Measurements from ENCODE around the gene POM121.
"Not testable (repeated sequence)": the region's sequence is repeated elsewhere in the genome, so short reads cannot be mapped to it uniquely, and the experiment has no call there.

The POM121 gene

DNA sequence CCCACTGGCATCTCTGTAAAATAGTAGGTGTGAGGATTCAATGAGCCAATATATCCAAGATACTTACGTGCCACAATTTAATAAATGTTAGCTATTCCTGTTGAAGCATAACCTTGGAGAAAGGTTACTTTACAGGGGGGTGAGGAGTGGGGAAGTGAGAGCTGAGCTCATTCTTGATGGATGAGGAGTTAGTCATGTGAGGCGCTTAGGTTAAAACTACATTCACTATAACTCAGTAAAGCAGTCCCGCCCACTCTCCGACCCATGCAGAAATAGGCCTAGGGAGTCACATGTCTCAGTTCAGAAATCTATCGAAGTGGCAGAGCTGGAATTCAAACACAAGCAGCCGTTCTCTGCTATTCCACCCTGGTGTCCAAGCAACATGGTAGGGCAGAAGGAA, 25.5 kb downstream of the POM121 start:
- DNase-seq = not testable (repeated sequence)

DNA sequence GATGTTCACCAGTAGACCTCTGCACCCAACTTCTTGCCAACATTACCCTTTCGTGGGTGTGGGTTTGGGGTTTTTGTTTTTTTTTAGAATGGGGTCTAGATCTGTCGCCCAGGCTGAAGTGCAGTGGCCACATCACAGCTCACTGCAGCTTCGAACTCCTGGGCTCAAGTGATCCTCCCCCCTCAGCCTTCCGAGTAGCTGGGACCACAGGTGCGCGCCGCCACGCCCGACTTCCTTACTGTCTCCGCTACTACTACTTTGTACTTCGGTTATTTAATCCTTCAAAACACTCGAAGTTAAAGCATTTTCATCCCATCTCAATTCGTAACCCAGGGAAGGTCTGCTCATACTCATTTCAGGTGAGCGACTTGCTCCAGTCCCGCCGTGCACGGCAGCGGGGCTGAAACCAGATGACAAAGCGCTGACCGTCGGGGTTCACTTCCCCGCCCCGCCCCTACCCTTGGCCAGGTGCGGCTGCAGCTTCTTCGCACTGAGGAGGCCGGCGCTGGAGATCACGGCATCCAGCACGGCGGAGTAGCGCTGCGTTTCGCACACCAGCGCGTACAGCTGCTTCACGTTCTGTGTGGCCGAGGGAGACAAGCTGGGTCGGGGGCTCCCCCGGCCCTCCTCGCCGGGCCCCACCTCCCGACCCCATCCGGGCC, 29.1 kb downstream of the POM121 start:
- DNase-seq = not testable (repeated sequence)

DNA sequence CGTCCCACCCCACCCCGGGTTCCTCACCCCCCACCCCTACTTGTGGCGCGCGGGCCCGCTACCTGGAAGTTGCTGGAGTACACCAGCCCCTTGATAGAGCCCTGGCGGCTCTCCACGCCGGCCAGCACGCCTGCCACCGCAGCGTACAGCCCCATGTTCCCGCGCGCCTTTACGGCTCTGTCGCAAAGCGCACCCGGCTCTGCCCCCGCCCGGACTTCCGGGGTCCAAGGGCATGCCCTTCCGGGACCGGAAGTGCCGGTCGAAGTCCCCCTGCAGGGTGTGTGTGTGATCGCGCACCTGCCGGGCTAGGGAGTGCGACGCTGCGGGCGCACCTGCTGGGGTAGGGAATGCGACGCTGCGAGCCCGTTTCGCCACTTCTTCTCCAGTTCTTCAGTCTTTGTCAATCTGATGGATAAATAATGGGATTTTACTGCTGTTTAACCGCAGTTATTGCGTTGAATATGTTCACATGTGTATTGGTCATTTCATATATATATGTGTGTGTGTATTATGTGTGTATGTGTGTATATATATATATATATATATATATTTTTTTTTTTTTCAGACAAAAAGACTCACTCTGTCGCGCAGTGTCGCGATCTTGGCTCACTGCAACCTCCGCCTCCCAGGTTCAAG, 29.8 kb downstream of the POM121 start:
- not testable (repeated sequence) for DNase-seq

DNA sequence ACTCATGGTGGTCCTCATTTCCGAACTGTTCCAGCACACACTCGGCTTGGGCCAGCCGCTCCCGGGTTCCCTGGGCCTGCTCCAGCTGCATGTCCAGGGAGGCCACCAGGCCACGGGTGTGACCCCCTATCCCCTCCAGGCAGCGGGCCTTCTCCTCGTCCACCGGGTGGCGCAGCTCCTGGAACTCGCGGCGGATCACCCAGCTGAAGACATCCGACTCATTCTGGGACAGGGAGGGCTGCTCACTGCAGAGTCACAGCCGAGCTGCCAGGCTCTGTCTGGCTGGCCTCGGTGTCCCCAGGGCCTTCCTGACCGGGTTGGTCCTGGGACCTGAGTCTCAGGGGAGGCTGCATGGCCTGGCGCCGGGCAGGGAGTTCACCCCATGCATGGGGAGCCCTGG, 35.1 kb downstream of the POM121 start:
- not testable (repeated sequence) for DNase-seq

DNA sequence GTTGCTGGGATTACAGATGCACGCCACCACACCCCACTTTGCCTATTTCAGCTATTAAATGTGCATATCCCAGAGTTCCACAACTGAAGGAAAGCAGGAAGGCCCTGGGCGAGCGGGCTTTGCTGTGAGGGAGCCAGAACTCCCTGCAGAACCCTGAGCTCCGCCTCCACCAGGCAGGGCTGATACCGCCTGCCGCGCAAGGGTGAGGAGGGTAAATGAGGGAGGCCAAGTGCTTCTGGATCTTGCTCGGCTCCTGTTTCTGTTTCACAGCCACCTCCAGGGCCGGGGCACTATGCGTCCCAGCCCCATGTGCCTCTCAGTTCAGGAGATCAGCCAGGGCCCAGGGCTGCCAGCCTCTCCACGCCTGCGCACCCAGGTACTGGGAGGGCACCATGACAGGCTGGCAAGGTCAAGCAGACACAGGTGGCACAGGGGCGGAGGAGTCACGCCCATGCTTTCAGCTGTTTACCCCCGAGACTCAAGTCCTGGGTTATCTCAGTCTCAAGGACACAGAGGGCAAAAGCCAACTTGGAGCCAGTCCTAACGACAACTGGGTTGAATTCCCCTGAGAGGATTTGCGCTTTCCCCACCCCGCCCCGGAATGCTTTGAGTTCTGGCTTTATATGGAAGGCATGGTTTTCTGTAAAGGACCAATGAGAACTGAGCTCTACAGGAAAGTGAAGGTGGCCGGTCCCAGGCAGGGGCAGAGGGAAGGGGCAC, 35.9 kb downstream of the POM121 start:
- DNase-seq = not testable (repeated sequence)

DNA sequence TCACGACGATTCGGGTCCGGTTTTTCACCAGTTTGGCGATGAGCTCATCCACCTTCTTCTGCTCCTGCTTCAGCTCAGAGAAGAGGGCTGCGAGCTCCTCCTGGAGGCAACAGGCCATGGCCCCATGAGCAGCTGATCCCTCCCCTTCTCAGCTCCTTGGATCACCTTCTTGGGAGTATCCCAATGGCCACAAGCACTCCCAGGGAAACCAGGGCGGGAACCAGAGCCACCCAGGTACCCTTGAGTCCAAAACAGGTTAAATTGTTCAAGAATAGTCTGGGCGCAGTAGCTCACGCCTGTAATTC, 36.4 kb downstream of the POM121 start:
- not testable (repeated sequence) for DNase-seq

DNA sequence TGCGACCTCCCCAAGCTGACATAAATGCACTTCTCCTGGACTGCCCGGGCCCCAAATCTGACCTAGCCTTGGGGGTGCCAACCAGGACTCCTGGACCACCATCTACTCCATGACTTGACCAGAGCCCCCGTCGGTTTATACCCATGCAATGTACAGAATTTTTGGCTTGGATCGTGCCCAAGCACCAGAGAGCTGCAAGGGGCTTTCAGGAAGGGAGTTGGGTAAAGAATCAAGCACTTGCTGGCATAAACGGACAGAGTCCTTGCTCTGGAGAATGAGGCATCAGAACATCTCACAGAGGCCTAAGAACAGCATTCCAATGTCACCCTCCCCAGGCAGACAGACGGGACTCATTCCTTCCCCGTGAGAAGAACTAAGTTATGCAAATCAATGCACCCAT, 38.2 kb downstream of the POM121 start:
- DNase-seq = not testable (repeated sequence)

DNA sequence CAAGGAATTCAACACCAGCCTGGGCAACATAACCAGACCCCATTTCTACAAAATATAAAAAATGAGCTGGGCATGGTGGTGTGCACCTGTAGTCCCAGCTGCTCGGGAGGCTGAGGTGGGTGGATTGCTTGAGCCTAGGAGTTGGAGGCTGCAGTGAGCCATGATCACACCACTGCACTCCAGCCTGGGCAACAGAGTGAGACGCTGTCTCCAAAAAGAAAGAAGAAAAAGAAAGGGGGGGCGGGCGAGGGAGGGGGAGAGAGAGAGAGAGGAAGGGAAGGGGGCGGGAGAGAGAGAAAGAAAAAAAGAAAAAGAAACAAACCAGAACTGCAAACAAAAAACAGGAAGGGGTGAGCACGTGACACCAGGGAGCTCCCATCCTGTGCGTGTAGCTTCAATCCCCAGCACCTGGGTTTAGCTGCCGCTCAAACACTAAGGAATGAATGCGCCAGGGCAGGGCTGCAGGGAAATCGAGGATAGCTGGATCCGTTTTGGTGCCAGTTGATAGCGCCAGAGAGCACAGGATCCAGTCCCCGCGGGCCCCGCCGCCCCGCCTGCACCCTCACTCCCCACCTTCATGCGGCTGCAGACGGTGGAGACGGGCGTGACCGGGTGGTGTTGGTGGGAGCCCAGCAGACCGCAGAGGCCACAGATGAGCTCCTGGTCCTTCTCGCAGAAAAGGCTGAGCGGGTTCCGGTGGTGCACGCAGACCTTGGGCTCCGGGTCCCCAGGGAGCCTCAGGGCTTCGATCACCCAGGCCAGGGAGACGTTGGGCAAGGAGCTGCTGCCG, 40.5 kb downstream of the POM121 start:
- DNase-seq = not testable (repeated sequence)

DNA sequence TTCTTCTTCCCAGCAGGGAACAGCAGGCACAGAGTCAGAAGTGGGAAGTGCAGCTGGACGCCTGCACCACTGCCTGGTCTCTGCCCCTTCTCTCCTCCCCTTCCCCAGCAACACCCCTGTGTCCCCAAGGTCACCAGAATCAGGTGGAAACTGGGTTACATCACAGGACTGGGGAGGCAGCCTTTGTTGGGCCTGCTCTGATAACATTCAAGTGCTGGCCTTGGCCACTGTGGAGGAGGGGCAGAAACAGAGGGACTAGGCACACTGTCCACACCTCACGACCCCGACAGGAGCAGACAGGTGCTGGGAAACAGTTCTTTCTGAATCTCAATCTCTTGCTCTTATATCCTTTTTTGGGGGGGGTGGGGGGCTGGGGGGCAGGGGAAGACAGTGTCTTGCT, 42.0 kb downstream of the POM121 start:
- DNase-seq = not testable (repeated sequence)

DNA sequence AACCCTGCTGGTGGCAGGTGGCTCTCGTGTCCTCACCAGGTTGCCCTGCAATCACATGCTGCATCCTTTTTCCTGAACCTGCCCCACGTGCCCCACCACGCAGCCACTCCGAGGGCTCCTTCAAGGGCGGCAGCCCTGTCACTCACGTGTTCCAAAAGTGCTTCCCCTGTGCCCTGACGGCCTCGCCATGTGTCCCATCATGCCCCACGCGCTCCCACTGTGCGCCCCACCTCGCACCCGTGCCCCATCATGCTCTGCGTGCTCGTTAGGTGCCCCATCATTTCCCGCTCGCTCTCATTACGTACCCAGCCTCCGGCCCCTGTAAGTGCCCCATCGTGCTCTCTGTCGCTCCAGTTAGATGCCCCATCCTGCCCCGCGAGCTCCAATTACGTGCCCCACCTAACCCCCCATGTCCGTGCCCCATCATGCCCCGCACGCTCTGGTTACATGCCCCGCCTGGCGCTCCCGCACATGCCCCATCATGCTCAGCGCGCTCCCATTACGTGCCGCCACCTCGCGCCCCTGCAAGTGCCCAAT, 44.2 kb downstream of the POM121 start, which contains the start of gene TRIM74:
Gene TRIM74 (minus strand): TSS at position 487 of the 537 bp plus-strand sequence. CDS start 3,309 bp downstream, outside the sequence.
- DNase-seq = not testable (repeated sequence)

DNA sequence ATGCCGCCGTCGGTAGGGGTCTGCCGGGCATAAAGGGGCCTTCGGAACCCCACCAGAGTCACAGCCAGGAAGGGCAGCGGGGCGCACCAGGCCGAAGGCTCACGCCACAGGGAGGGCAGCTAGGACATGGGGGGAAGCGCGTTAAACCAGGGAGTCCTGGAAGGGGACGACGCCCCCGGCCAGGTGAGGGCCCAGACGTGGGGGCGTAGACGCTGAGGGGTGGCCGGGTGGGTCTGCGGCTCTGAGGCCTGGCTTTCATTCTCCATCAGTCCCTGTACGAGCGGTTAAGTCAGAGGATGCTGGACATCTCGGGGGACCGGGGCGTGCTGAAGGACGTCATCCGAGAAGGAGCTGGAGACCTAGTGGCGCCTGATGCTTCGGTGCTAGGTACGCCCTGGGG, 44.8 kb downstream of the POM121 start:
- DNase-seq = not testable (repeated sequence)

DNA sequence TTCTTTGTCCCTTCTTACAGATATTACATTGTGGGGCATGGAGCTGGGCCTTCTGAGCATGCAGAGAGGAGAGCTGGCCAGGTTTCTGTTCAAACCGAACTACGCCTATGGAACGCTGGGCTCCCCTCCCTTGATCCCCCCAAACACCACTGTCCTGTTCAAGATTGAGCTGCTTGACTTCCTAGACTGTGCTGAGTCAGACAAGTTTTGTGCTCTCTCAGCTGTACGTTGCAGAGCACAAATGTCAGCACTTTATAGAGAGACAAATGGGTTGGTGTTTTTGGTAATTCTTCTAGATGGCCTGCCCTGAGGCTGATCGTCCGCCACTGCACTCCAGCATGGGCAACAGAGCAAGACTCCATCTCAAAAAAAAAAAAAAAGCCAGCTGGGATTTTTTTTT, 46.6 kb downstream of the POM121 start:
- not testable (repeated sequence) for DNase-seq

DNA sequence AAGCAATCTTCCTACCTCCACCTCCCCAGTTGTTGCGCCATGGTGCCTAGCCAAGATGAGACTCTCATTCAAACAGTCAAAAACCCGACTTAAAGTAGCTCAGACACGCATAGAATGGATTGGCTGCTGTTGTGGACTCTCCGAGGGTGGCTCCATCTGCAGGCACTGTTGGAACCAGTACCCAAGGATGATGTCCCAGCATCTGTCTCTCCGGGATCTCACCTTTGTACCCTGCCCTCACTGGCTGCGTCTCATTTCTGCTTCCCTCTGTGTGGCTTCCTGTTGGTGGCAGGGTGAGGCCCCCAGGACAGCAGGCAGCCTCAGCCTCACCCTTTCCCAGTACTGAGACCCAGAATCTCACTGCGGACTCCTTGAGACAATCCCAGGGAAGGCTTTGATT, 49.9 kb downstream of the POM121 start:
- not testable (repeated sequence) for DNase-seq

DNA sequence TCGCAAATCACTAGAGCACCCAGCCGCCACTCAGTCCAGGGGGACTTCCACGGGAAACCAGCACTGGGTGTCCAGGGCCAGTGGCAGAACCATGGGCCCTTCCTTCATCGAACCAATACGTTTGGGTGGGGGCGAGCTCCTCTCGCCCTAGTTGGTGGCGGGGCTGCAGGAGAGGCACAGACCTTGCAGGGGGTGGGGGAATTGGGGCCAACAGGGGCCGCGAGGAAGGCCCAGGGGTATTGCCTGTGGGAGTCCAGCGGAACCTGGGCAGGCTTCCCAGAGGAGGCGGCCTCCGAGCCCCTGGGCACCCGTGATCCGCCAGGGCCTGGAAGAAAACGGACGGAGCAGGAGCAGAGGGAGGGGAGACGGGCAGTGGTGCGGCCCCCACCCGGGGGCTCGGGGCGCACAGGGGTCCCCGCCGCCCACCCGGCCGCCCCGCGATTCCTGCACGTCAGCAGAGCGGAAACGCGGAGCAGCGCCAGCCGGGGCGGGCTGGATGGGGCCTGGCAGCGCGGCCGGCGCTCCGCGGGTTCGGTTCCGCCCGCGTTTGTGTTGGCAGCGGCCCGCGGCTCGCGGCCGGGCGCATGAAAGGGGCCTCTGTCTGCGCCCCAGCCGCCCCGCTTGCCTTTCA, 50.9 kb downstream of the POM121 start:
- not testable (repeated sequence) for DNase-seq

DNA sequence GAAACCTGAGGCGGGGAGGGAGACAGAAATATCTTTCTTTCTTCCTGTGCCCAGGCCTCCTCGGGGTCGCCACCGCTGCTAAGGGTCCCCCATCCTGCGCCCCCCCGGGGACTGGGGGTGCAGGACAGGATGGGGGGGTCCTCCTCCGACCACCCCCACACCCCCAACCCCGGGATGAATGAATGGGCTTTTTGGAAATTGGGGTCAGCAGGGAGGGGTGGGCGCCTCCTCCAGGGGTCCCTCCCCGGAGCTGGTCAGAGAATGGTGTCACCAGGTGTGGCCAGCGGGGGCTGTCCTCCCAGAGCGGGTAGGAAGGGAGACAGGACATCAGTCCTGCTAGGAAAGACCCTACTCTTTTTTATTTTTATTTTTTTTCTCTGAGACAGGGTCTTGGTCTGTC, 51.5 kb downstream of the POM121 start:
- DNase-seq = not testable (repeated sequence)

DNA sequence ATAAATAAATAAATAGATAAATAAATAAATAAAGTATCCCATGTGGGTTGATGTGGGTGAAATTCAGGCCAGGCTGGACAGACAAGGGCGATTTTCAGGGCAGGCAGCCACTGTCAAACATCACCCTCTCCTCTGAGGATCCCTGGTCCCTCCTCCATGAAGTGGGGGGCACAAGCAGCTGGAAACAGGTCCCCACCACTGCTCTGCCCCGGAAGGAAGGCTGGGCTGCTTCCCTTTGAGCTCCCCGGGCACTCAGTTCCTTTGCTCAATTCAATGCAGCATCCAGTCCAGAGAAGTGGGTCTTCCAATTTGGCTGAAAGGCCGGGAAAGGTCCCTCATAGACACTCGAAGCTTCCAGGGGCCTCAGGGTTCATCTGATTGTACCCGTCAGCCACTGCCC, 55.5 kb downstream of the POM121 start:
- DNase-seq = not testable (repeated sequence)

DNA sequence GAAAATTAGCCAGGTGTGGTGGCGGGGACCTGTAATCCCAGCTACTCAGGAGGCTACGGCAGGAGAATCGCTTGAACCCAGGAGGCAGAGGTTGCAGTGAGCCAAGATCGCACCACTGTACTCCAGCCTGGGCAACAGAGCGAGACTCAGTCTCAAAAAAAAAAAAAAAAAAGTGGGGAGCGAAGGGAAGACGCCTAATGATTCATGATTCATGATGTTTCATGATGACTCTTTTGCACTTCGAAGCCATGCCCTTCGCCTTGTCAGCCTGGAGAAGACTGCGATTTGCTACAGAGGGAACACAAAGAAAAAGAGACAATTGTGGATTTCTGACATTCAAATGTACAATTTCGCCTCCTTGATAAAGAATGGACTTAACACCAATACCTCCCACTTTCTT, 57.2 kb downstream of the POM121 start:
- not testable (repeated sequence) for DNase-seq

DNA sequence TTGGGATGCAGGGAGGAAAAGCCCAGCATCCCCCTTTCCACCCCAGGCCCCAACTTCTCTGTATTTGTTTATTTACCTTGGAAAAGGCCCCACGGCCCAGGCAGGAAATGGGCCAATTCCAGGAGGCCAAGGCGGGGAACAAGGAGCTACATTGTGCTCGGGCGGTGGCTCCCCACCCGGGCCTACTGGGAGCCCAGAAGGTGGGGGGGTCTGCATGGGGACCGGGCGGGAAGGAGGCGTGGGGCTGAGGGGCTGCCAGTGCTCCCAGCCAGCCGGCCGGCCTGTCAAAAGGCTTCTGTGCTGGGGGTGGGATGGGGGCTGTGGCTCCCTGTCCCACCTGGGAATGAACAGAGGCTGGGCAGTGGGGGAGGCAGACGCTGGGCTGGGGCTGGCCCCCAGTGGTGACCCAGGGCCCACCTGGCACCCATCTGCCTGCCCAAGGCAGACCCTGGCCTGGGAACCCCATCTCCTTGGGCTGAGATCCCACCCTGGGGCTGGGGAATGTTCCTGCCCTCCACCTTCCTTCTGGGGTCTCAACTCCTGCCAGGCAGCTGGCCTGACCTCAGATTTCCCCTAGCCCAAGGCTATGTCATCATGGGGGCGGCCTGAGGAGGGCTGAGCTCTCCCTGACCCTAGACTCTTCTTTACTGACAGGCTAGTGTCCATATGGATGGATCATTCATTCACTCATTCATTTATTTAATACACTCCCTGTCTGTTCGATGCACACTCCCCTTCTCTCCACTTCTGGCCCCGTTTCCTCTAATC, 65.4 kb downstream of the POM121 start:
- DNase-seq = not testable (repeated sequence)

DNA sequence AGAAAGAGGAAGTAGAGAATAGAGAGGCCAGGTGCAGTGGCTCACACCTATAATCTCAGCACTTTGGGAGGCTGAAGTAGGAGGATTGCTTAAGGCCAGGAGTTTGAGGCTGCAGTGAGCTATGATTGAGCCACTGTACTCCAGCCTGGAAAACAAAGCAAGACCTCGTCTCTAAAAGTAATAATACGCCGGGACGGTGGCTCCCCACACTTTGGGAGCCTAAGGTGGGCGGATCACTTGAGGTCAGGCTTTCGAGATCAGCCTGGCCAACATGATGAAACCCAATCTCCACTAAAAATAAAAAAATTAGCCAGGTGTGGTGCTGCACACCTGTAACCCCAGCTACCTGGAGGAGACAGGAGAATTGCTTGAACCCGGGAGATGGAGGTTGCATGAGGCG, 70.6 kb downstream of the POM121 start:
- not testable (repeated sequence) for DNase-seq

DNA sequence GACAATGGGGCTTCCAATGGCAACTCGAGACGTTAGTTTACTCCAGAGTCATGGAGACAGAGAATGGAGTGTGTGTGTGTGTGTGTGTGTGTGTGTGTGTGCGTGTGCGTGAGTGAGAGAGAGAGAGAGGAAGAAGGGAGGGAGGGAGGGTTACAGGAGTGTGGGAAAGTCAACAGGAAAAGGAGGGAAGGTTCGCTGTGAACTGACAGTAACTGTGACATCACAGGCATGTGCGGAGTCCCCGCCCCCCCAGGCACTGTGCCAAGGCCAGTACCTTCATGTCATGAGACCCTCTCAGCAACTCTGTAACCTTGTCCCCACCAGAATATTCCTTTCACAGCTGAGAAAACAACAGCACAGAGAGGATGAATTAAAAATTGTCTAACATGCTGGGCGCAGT, 72.6 kb downstream of the POM121 start:
- DNase-seq = not testable (repeated sequence)

DNA sequence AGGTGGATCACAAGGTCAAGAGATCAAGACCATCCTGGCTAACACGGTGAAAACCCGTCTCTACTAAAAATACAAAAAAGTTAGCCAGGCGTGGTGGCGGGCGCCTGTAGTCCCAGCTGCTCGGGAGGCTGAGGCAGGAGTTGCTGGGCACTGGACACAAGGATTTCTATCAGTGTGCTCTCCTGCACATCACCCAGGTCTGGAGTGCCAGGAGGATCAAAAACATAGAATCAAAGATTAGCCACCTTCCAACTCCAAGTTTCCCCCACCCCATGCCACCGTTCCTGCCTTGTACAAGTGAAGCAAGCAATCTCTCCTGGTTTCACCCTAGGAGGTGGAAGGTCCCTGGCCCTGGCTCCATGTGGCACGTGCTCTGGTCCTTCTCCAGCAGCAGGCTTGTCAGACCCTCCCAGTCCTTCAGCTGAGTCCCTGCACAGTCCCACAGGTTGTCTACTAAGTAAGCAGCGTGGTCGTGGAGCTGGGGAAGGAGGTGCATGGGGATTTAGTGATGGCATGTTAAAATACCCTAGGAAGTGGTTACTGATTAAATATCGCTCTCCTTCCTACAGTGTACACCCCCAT, 73.1 kb downstream of the POM121 start:
- DNase-seq = not testable (repeated sequence)
